HUES64 (cell line): Measurements from ENCODE around the gene LRBA.

ENCODE experiments used
- H3K27ac ChIP-seq: 2 replicates; pipeline ENCODE4 v1.7.0; 2013; ENCODE audit warnings: low read depth, low read length, inconsistent platforms
- H3K27me3 ChIP-seq: 2 replicates; pipeline ENCODE4 v1.6.1; 2013; ENCODE audit warnings: mild to moderate bottlenecking, low read length; ENCODE audit not compliant: insufficient read depth
- H3K36me3 ChIP-seq: 2 replicates; pipeline ENCODE4 v1.6.1; 2013; ENCODE audit warnings: mild to moderate bottlenecking, low read length; ENCODE audit not compliant: insufficient read depth
- H3K4me1 ChIP-seq: 2 replicates; pipeline ENCODE4 v1.6.1; 2013; ENCODE audit warnings: mild to moderate bottlenecking, low read length, moderate library complexity; ENCODE audit not compliant: insufficient read depth
- H3K4me3 ChIP-seq: 2 replicates; pipeline ENCODE4 v1.5.1; 2013; ENCODE audit warnings: mild to moderate bottlenecking, low read length, moderate library complexity
- H3K9ac ChIP-seq: 2 replicates; pipeline ENCODE4 v1.6.1; 2013; ENCODE audit warnings: mild to moderate bottlenecking, low read depth, low read length
- H3K9me3 ChIP-seq: 2 replicates; pipeline ENCODE4 v1.6.1; 2013; ENCODE audit warnings: low read depth, low read length; ENCODE audit not compliant: insufficient read depth
- WGBS: fragments of 150-250, 120-280 bp; methylation state at CpG from one replicate; pipeline ENCODE4 v1.1.7; 2013; ENCODE audit warnings: missing lambda C conversion rate; 5-methylcytosine and 5-hydroxymethylcytosine counted together

LRBA gene

GRCh38 chr4:150801833-150802232 is 213.3 kb downstream of the LRBA start:
- Histone ChIP-seq H3K9ac (no peak overlapping the region), H3K9me3 (no peaks in the 10 kb centered on the region), H3K27me3 (no peaks in the 10 kb centered on the region), H3K4me1 (no peaks in the 10 kb centered on the region), H3K27ac (no peak overlapping the region), H3K36me3 (no peaks in the 10 kb centered on the region; the same call in 1 of the 2 replicates), H3K4me3 (no peak overlapping the region)
- WGBS: 97% methylated on average over 3 of the region's 4 CpGs

GRCh38 chr4:150799207-150799606 is 215.9 kb downstream of the LRBA start:
- Histone ChIP-seq H3K4me1 (no peaks in the 10 kb centered on the region), H3K9ac (no peak overlapping the region), H3K27ac (no peak overlapping the region), H3K27me3 (no peaks in the 10 kb centered on the region), H3K9me3 (no peaks in the 10 kb centered on the region), H3K4me3 (no peak overlapping the region), H3K36me3 (no peaks in the 10 kb centered on the region)
- whole genome bisulfite sequencing: 94% methylated on average over 2 of the region's 2 CpGs

GRCh38 chr4:150794706-150795105 is 220.4 kb downstream of the LRBA start:
- Histone ChIP-seq H3K4me3 (no peak overlapping the region), H3K4me1 (peaks cover 13% of the 10 kb centered on the region), H3K36me3 (no peaks in the 10 kb centered on the region), H3K9ac (no peak overlapping the region), H3K27ac (no peak overlapping the region), H3K9me3 (no peaks in the 10 kb centered on the region), H3K27me3 (no peaks in the 10 kb centered on the region)
- 92% methylated on average over 2 of the region's 2 CpGs for WGBS

GRCh38 chr4:150789864-150790263 is 225.2 kb downstream of the LRBA start:
- H3K36me3 ChIP-seq: no peaks in the 10 kb centered on the region
- H3K27ac ChIP-seq: no peak overlapping the region
- H3K4me3 ChIP-seq: no peak overlapping the region
- H3K27me3 ChIP-seq: no peaks in the 10 kb centered on the region
- H3K9ac ChIP-seq: no peak overlapping the region
- H3K4me1 ChIP-seq: peaks cover 20% of the 10 kb centered on the region
- H3K9me3 ChIP-seq: no peaks in the 10 kb centered on the region

DNA sequence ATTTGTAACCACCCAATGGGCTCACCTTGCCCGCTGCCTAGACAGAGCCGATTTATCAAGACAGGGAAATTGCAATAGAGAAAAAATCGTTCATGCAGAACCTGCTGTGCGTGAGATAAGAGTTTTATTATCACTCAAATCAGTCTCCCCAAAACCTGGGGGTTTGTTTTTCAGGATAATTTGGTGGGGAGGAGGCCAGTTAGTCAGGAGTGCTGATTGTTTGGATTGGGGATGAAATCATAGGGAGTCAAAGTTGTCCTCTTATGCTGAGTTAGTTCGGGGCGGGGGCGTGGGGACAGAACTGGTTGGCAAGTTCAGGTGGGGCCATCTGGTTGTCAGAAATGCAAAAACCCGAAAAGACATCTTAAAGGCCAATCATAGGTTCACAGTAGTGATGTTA is 230.1 kb downstream of the LRBA start:
- no peak overlapping the region for H3K9ac ChIP-seq
- H3K27me3 ChIP-seq: no peaks in the 10 kb centered on the region
- peaks cover 23% of the 10 kb centered on the region for H3K4me1 ChIP-seq
- no peak overlapping the region for H3K27ac ChIP-seq
- no peak overlapping the region for H3K4me3 ChIP-seq
- no peaks in the 10 kb centered on the region for H3K9me3 ChIP-seq
- WGBS: 81% methylated on average over 8 of the region's 8 CpGs
- no peaks in the 10 kb centered on the region for H3K36me3 ChIP-seq

- Histone ChIP-seq H3K4me3 (no peak overlapping the region), H3K9ac (no peak overlapping the region), H3K36me3 (no peaks in the 10 kb centered on the region), H3K9me3 (no peaks in the 10 kb centered on the region), H3K4me1 (peaks cover 18% of the 10 kb centered on the region), H3K27ac (no peak overlapping the region; the same call in 1 of the 2 replicates), H3K27me3 (no peaks in the 10 kb centered on the region)
- WGBS: 26% methylated on average over 4 of the region's 4 CpGs
Observed at GRCh38 chr4:150784305-150784704, 230.8 kb downstream of the LRBA start.

- H3K4me3 ChIP-seq: no peak overlapping the region
- H3K27me3 ChIP-seq: no peaks in the 10 kb centered on the region
- peaks cover 18% of the 10 kb centered on the region for H3K4me1 ChIP-seq
- no peaks in the 10 kb centered on the region for H3K9me3 ChIP-seq
- H3K27ac ChIP-seq: no peak overlapping the region
- no peaks in the 10 kb centered on the region for H3K36me3 ChIP-seq
- 86% methylated on average over 2 of the region's 2 CpGs for WGBS
- H3K9ac ChIP-seq: no peak overlapping the region
Observed at GRCh38 chr4:150782921-150783320, 232.2 kb downstream of the LRBA start.

DNA sequence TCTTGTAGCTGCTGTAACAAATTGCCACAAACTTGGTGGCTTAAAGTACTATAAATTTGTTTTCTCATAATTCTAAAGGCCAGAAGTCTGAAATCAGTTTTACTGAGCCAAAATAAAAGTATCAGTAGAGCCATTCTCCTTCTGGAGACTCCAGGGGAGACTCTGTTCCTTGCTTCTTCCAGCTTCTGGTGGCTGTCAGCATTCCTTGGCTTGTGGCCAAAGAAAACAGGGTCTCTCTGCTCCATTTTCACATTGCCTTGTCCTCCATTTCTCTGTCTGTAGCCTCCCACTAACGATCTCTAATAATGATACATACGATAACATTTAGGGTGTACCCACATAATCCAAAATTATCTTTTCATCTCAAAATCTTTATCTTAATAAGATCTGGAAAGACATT is 232.8 kb downstream of the LRBA start:
- Histone ChIP-seq H3K36me3 (no peaks in the 10 kb centered on the region), H3K9me3 (no peaks in the 10 kb centered on the region), H3K27ac (no peak overlapping the region), H3K9ac (no peak overlapping the region), H3K4me1 (peaks cover 18% of the 10 kb centered on the region), H3K4me3 (no peak overlapping the region), H3K27me3 (no peaks in the 10 kb centered on the region)
- 90% methylated on average over 2 of the region's 2 CpGs for WGBS

DNA sequence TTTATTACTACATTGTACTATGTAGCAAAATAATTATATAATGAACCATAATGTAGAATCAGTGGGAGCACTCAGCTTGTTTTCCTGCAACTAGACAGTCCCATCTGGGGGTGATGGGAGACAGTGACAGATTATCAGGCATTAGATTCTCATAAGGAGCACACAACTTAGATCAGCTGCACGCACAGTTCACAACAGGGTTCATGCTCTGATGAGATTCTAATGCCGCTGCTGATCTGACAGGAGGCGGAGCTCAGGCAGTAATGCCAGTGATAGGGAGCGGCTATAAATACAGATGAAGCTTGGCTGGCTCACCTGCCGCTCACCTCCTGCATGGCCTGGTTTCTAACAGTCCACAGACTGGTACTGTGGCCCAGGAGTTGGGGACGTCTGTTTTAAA is 233.9 kb downstream of the LRBA start:
- 94% methylated on average over 5 of the region's 6 CpGs for WGBS
- Histone ChIP-seq H3K36me3 (no peaks in the 10 kb centered on the region), H3K27me3 (no peaks in the 10 kb centered on the region), H3K9me3 (no peaks in the 10 kb centered on the region), H3K27ac (no peak overlapping the region), H3K4me3 (no peak overlapping the region), H3K4me1 (peaks cover 18% of the 10 kb centered on the region), H3K9ac (no peak overlapping the region)

GRCh38 chr4:150779707-150780106 is 235.4 kb downstream of the LRBA start:
- no peak overlapping the region for H3K4me3 ChIP-seq
- H3K9me3 ChIP-seq: no peaks in the 10 kb centered on the region
- no peaks in the 10 kb centered on the region for H3K27me3 ChIP-seq
- peaks cover 11% of the 10 kb centered on the region for H3K4me1 ChIP-seq
- WGBS: 93% methylated on average over 1 of the region's 1 CpG
- no peaks in the 10 kb centered on the region for H3K36me3 ChIP-seq
- no peak overlapping the region for H3K27ac ChIP-seq
- H3K9ac ChIP-seq: no peak overlapping the region

- Histone ChIP-seq H3K27me3 (no peaks in the 10 kb centered on the region), H3K9me3 (no peaks in the 10 kb centered on the region), H3K9ac (no peak overlapping the region), H3K27ac (no peak overlapping the region), H3K36me3 (no peaks in the 10 kb centered on the region), H3K4me3 (no peak overlapping the region), H3K4me1 (no peaks in the 10 kb centered on the region)
- 68% methylated on average over 4 of the region's 5 CpGs for WGBS
Observed at GRCh38 chr4:150773729-150774449, 241.2 kb downstream of the LRBA start.

DNA sequence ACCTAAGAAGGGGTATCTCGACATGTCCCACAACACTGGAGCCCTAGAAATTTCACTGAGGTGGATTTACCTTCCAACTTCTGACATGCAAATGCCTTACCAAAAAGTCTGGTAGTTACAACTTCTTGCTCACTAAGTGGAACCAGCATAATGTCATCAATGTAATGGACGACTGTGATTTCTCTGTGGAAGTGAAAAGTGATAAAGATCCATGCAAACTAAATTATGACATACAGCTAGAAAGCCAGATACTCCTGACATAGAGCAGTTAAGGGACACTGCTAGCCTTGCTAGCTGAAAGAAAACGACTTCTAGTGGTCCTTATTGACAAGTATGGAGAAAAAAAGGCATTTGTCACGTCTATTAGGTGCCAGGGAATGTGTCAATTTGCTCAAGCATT is 242.1 kb downstream of the LRBA start:
- no peaks in the 10 kb centered on the region for H3K9me3 ChIP-seq
- no peaks in the 10 kb centered on the region for H3K27me3 ChIP-seq
- no peak overlapping the region for H3K4me3 ChIP-seq
- H3K4me1 ChIP-seq: no peaks in the 10 kb centered on the region
- H3K36me3 ChIP-seq: no peaks in the 10 kb centered on the region
- no peak overlapping the region for H3K9ac ChIP-seq
- H3K27ac ChIP-seq: no peak overlapping the region
- WGBS: 90% methylated on average over 4 of the region's 4 CpGs
